Epithelial cell of proximal tubule (primary cell): ENCODE data around the gene HYAL3. TPM values are rescaled to one million over a fixed set of nuclear protein-coding genes. Genes with fewer than 3 reads are reported as not detected.
"Not testable (repeated sequence)": the region's sequence is repeated elsewhere in the genome, so short reads cannot be mapped to it uniquely, and the experiment has no call there.

ENCODE experiments used
- DNase-seq: peaks from one replicate; pipeline ENCODE4 v3.0.0-alpha.2; 2011; ENCODE audit warnings: low read depth
- H3K4me3 ChIP-seq: 2 replicates; pipeline ENCODE4 v1.5.1; 2011; ENCODE audit warnings: low read depth, mild to moderate bottlenecking, low read length
- CTCF ChIP-seq: conservative IDR thresholded peaks from 2 replicates; pipeline ENCODE4 v1.5.1; 2012; ENCODE audit warnings: low read depth, mild to moderate bottlenecking, low read length
- total RNA-seq: library from RNA; depleted of rRNA; stranded (reverse); fragments of >200 nt; gene quantifications from 2 replicates; pipeline ENCODE4 v1.2.3, GENCODE V29; 2015

The HYAL3 gene
- total RNA-seq, 1 donor from 2014 or later = 7.8 TPM

- TF ChIP-seq CTCF = no peak
- no peak overlapping the region for H3K4me3 ChIP-seq
- DNase-seq = no peak
These were observed 15.6 kb upstream of the HYAL3 start for GRCh38 chr3:50314816-50315215.

- H3K4me3 ChIP-seq = no peak overlapping the region
- TF ChIP-seq CTCF = no peak
- DNase-seq = no peak
These were observed 15.1 kb upstream of the HYAL3 start for GRCh38 chr3:50314342-50314741.

- H3K4me3 ChIP-seq = not testable (repeated sequence)
These were observed 12.8 kb upstream of the HYAL3 start for GRCh38 chr3:50312041-50312440.

GRCh38 chr3:50304601-50305000, 5.4 kb upstream of the HYAL3 start:
- H3K4me3 ChIP-seq = no peak overlapping the region
- TF ChIP-seq CTCF = no peak
- DNase-seq = no peak

More at GRCh38 chr3:50312041-50312440, 12.8 kb upstream of the HYAL3 start:
- DNase-seq = not testable (repeated sequence)

- no peak for DNase-seq
- peak; percentile 56 for TF ChIP-seq CTCF
- peak within 1 kb of the TSS; percentile 68 for H3K4me3 ChIP-seq
These were observed 4.0 kb upstream of the HYAL3 start, which contains the start of gene HYAL1 for GRCh38 chr3:50303013-50303815. Gene HYAL1, minus strand, starts transcription at chr3:50303574. Its CDS starts 618 bp downstream, at chr3:50302956.

- peak overlapping the region; percentile 68 for H3K4me3 ChIP-seq
- TF ChIP-seq CTCF = no peak
- no peak for DNase-seq
These were observed 3.1 kb upstream of the HYAL3 start for GRCh38 chr3:50302095-50303012.

- DNase-seq = no peak
- H3K4me3 ChIP-seq = no peak overlapping the region
- TF ChIP-seq CTCF = no peak
These were observed 1.6 kb upstream of the HYAL3 start for GRCh38 chr3:50300681-50301254.
